ENCODE measurements around the gene CHRM1.

Gene CHRM1

GRCh38 chr11:62897311-62897710 lies 23.9 kb downstream of the CHRM1 start:
- no peak overlapping the region for H2AFZ ChIP-seq (ENCODE audit: low read length)

GRCh38 chr11:62896049-62896448 lies 25.1 kb downstream of the CHRM1 start:
- Histone ChIP-seq H3K9me2 (replicated peaks; ENCODE audit: insufficient read depth, low read length) (no peaks in the 10 kb centered on the region), H3K9me3 (replicated peaks; ENCODE audit: insufficient read depth, low read length) (no peaks in the 10 kb centered on the region), H2AFZ (ENCODE audit: low read length) (no peak overlapping the region), H3K36me3 (replicated peaks; ENCODE audit: insufficient read depth, low read length) (no peaks in the 10 kb centered on the region), H3K27ac (ENCODE audit: low read length) (no peak overlapping the region), H3K27me3 (replicated peaks; ENCODE audit: insufficient read depth, low read length) (peaks cover 33% of the 10 kb centered on the region), H3K9ac (ENCODE audit: low read length) (no peak overlapping the region), H3K4me1 (ENCODE audit: low read length) (no peaks in the 10 kb centered on the region), H3K4me2 (ENCODE audit: low read depth, low read length) (no peak overlapping the region), H3F3A (ENCODE audit: insufficient read depth, low read length) (no peaks in the 10 kb centered on the region; the same call in 1 of the 2 replicates), H3K4me3 (ENCODE audit: low read length) (no peak overlapping the region), H3K79me2 (ENCODE audit: low read length) (no peaks in the 10 kb centered on the region), H4K20me1 (ENCODE audit: insufficient read depth, low read length) (no peaks in the 10 kb centered on the region)
- no peak for TF ChIP-seq EZH2phosphoT487 (IDR thresholded peaks at IDR 0.05; ENCODE audit: low read length)
- TF ChIP-seq CTCF (IDR thresholded peaks at IDR 0.05; ENCODE audit: low read length), result no peak
- TF ChIP-seq EZH2 (optimal IDR thresholded peaks at IDR 0.05; ENCODE audit: low read depth, low read length), result no peak
- no peak for DNase-seq

More at GRCh38 chr11:62897311-62897710, 23.9 kb downstream of the CHRM1 start:
- Histone ChIP-seq H3K79me2 (ENCODE audit: low read length) (no peaks in the 10 kb centered on the region), H4K20me1 (ENCODE audit: insufficient read depth, low read length) (no peaks in the 10 kb centered on the region), H3K4me2 (ENCODE audit: low read depth, low read length) (no peak overlapping the region), H3K27me3 (replicated peaks; ENCODE audit: insufficient read depth, low read length) (peaks cover 39% of the 10 kb centered on the region), H3K9me2 (replicated peaks; ENCODE audit: insufficient read depth, low read length) (no peaks in the 10 kb centered on the region), H3K36me3 (replicated peaks; ENCODE audit: insufficient read depth, low read length) (no peaks in the 10 kb centered on the region), H3K9ac (ENCODE audit: low read length) (no peak overlapping the region), H3K9me3 (replicated peaks; ENCODE audit: insufficient read depth, low read length) (no peaks in the 10 kb centered on the region), H3K4me3 (ENCODE audit: low read length) (no peak overlapping the region), H3K4me1 (ENCODE audit: low read length) (no peaks in the 10 kb centered on the region), H3F3A (ENCODE audit: insufficient read depth, low read length) (no peaks in the 10 kb centered on the region; the same call in 1 of the 2 replicates), H3K27ac (ENCODE audit: low read length) (no peak overlapping the region)
- TF ChIP-seq EZH2 (optimal IDR thresholded peaks at IDR 0.05; ENCODE audit: low read depth, low read length) (no peak), EZH2phosphoT487 (IDR thresholded peaks at IDR 0.05; ENCODE audit: low read length) (no peak), CTCF (IDR thresholded peaks at IDR 0.05; ENCODE audit: low read length) (no peak)
- DNase-seq, result no peak

- no peak overlapping the region for H3K4me3 ChIP-seq (ENCODE audit: low read length)
- no peak overlapping the region for H3K4me2 ChIP-seq (ENCODE audit: low read depth, low read length)
- no peaks in the 10 kb centered on the region for H4K20me1 ChIP-seq (ENCODE audit: insufficient read depth, low read length)
- H3K9me2 ChIP-seq (replicated peaks; ENCODE audit: insufficient read depth, low read length), result no peaks in the 10 kb centered on the region
- H2AFZ ChIP-seq (ENCODE audit: low read length), result no peak overlapping the region
- no peak overlapping the region for H3K9ac ChIP-seq (ENCODE audit: low read length)
- peaks cover 28% of the 10 kb centered on the region for H3K27me3 ChIP-seq (replicated peaks; ENCODE audit: insufficient read depth, low read length)
- DNase-seq, result no peak
- no peaks in the 10 kb centered on the region for H3K79me2 ChIP-seq (ENCODE audit: low read length)
- H3F3A ChIP-seq (ENCODE audit: insufficient read depth, low read length), result no peaks in the 10 kb centered on the region; the same call in 1 of the 2 replicates
- no peaks in the 10 kb centered on the region for H3K9me3 ChIP-seq (replicated peaks; ENCODE audit: insufficient read depth, low read length)
- no peak for TF ChIP-seq EZH2 (optimal IDR thresholded peaks at IDR 0.05; ENCODE audit: low read depth, low read length)
- no peak for TF ChIP-seq CTCF (IDR thresholded peaks at IDR 0.05; ENCODE audit: low read length)
- TF ChIP-seq EZH2phosphoT487 (IDR thresholded peaks at IDR 0.05; ENCODE audit: low read length), result no peak
- H3K4me1 ChIP-seq (ENCODE audit: low read length), result no peaks in the 10 kb centered on the region
- H3K36me3 ChIP-seq (replicated peaks; ENCODE audit: insufficient read depth, low read length), result no peaks in the 10 kb centered on the region
- no peak overlapping the region for H3K27ac ChIP-seq (ENCODE audit: low read length)
Measured at GRCh38 chr11:62895501-62895900, 25.7 kb downstream of the CHRM1 start.
